Coronary artery (tissue), 2 donors: ENCODE data around the gene MKRN2.

Source experiments
- DNase-seq: peaks from one replicate; pipeline ENCODE4 v3.0.0-alpha.2; 2017; ENCODE audit warnings: low spot score
- H3K27ac ChIP-seq, 2 donors: fragments of 200-600 bp; sonication (generic); one replicate each; pipeline ENCODE4 v1.5.1; 2016 to 2019
- H3K4me3 ChIP-seq: fragments of 200-600 bp; sonication (generic); 2 replicates; pipeline ENCODE4 v1.5.1; 2016; ENCODE audit warnings: mild to moderate bottlenecking, moderate library complexity
- TF ChIP-seq, protein P1 (sequence below): fragments of 200-600 bp; sonication (generic); IDR thresholded peaks from one replicate; pipeline ENCODE4 v1.5.1; 2019; ENCODE audit warnings: antibody characterized with exemption

The MKRN2 gene

DNA sequence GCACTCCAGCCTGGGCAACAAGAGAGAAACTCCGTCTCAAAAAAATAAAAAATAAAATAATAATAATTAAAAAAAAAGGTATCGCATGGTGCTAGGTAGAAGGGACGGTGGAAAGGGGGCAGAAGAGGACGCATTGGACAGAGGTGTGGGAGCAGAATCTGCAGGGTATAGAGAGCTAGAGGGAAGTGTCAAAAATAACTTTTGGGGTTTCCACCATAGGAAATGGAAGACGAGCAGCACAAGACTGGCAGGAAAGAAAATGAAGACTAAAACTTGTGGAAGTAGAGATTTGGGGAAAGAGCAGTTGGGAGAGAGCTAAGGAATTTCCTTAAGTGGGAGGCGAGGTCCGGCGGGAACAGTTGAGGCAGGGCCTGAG is 585 bp upstream of the MKRN2 start:
- TF ChIP-seq, protein P1, sequence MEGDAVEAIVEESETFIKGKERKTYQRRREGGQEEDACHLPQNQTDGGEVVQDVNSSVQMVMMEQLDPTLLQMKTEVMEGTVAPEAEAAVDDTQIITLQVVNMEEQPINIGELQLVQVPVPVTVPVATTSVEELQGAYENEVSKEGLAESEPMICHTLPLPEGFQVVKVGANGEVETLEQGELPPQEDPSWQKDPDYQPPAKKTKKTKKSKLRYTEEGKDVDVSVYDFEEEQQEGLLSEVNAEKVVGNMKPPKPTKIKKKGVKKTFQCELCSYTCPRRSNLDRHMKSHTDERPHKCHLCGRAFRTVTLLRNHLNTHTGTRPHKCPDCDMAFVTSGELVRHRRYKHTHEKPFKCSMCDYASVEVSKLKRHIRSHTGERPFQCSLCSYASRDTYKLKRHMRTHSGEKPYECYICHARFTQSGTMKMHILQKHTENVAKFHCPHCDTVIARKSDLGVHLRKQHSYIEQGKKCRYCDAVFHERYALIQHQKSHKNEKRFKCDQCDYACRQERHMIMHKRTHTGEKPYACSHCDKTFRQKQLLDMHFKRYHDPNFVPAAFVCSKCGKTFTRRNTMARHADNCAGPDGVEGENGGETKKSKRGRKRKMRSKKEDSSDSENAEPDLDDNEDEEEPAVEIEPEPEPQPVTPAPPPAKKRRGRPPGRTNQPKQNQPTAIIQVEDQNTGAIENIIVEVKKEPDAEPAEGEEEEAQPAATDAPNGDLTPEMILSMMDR = no peak
- no peak for DNase-seq
- peak overlapping the region; percentile 91 for H3K4me3 ChIP-seq
- H3K27ac ChIP-seq = peak overlapping the region; percentile 83 to 96

DNA sequence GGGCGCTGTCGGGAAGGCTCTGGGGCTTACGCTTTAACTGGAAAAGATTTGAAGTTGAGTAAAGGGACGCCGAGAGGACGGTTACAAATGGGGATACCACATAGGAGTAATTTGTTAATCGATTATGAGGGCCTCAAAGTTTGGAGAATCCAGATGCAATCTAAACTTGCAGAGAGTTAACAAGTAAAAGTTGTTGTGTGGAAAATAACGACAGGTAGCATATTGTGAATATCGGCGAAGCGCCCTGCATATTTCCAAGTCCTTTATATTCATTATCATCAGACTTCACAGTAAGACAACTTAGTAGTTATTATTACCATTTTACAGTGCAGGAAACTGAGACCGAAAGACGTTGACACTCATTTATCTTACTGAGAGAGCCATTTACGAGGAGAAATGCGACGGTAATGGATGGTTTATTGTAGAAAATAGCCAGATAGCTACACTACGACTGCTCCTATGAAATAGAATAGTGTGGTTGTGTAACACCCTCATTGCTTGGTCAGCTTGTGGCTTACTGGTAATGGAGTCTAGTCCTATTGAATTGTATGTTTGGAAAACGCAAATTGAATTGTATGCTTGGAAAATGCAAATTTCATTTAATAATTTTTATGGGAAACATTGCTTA is 700 bp downstream of the MKRN2 start:
- peak overlapping the region; percentile 91 for H3K4me3 ChIP-seq
- DNase-seq = no peak
- TF ChIP-seq, protein P1 = no peak
- H3K27ac ChIP-seq = peak overlapping the region; percentile 83 to 96

- TF ChIP-seq, protein P1 = no peak
- Histone ChIP-seq H3K27ac (no peak overlapping the region), H3K4me3 (peak overlapping the region; percentile 91)
- DNase-seq = no peak
These were observed 1.8 kb downstream of the MKRN2 start for GRCh38 chr3:12558706-12559105.

- H3K27ac ChIP-seq = no peak overlapping the region
These were observed 2.6 kb downstream of the MKRN2 start for GRCh38 chr3:12559520-12559919.

DNA sequence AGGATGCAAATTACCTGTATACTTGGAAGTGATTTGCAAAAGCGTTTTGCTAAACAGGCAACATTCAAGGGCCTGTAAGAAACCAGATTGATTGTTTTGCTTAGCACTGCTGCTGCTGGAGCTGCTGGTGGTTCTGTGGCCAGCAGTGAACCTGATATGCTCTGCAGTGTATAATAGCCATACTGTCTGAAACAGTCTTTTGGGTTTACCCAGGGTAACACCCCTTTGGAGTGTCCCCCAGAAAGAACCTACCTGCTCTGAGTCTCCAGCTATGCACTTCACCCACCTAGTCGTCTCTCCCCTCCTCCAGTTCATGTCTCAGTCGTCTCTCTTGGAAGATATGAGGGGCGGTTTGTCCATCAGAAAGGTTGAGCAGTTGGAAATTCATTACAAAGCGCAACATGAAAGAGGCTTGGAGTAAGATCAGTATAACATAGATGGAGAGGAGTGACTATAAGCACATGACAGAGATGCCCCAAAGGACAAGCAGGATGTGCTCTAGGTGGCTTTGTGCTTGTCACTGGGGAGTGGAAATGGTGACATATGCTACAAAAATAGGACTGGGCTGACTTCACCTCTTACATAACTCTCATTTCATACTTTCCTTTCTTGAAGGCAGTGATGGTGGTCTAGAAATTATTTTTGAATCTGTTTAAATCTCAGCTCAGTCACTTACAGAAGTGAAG is 3.8 kb downstream of the MKRN2 start:
- H3K4me3 ChIP-seq = no peak overlapping the region

More at GRCh38 chr3:12559520-12559919, 2.6 kb downstream of the MKRN2 start:
- DNase-seq = no peak
- TF ChIP-seq, protein P1 = no peak
- H3K4me3 ChIP-seq = no peak overlapping the region

GRCh38 chr3:12561397-12561796 is 4.5 kb downstream of the MKRN2 start:
- DNase-seq = no peak
- no peak overlapping the region for H3K27ac ChIP-seq

More for the DNA sequence above, 3.8 kb downstream of the MKRN2 start:
- DNase-seq = no peak
- TF ChIP-seq, protein P1 = no peak
- no peak overlapping the region for H3K27ac ChIP-seq

More at GRCh38 chr3:12561397-12561796, 4.5 kb downstream of the MKRN2 start:
- TF ChIP-seq, protein P1 = no peak
- no peak overlapping the region for H3K4me3 ChIP-seq
